HepG2 (cell line): ENCODE measurements around the gene VAMP2. TPM values are rescaled to one million over a fixed set of nuclear protein-coding genes. Genes with fewer than 3 reads are reported as not detected.

ENCODE experiments used
- AKAP8 ChIP-seq: sonication (generic); formaldehyde crosslinking; IDR thresholded peaks from 2 replicates; pipeline ENCODE4 v1.5.1; 2020; ENCODE audit warnings: mild to moderate bottlenecking, missing genetic modification reagents
- CAMTA2 ChIP-seq: sonication (generic); formaldehyde crosslinking; IDR thresholded peaks from 2 replicates; pipeline ENCODE4 v1.4.0; 2020; ENCODE audit warnings: mild to moderate bottlenecking, missing genetic modification reagents, borderline replicate concordance
- FOXK1 ChIP-seq: sonication (generic); formaldehyde crosslinking; IDR thresholded peaks from 2 replicates; pipeline ENCODE4 v1.4.0; 2020; ENCODE audit warnings: low read depth, missing genetic modification reagents, borderline replicate concordance
- MIER2 ChIP-seq: IDR thresholded peaks from 2 replicates; pipeline ENCODE4 v1.6.1; 2016; ENCODE audit warnings: missing biosample characterization, missing genetic modification reagents
- PCBP2 ChIP-seq: fragments of 200-400 bp; formaldehyde crosslinking; optimal IDR thresholded peaks from 2 replicates; pipeline ENCODE3; 2018; ENCODE audit warnings: low read length, low read depth; ENCODE audit not compliant: poor library complexity, severe bottlenecking
- RNF2 ChIP-seq: fragments of 450-650 bp; conservative IDR thresholded peaks from 2 replicates; pipeline ENCODE4 v1.6.1; 2016; ENCODE audit warnings: low read depth
- YEATS2 ChIP-seq: sonication (generic); formaldehyde crosslinking; IDR thresholded peaks from 2 replicates; pipeline ENCODE4 v1.4.0; 2020; ENCODE audit warnings: missing genetic modification reagents, borderline replicate concordance
- ZFP82 ChIP-seq: sonication (generic); formaldehyde crosslinking; IDR thresholded peaks from 2 replicates; pipeline ENCODE4 v1.5.1; 2020; ENCODE audit warnings: mild to moderate bottlenecking, missing genetic modification reagents, borderline replicate concordance
- ZFYVE20 ChIP-seq: sonication (generic); formaldehyde crosslinking; IDR thresholded peaks from 2 replicates; pipeline ENCODE4 v1.8.0; 2023; ENCODE audit warnings: low read depth, mild to moderate bottlenecking, moderate library complexity, missing genetic modification reagents, borderline replicate concordance
- ZNF703 ChIP-seq: sonication (generic); formaldehyde crosslinking; IDR thresholded peaks from 2 replicates; pipeline ENCODE4 v1.5.1; 2020; ENCODE audit warnings: missing genetic modification reagents, mild to moderate bottlenecking, moderate library complexity, borderline replicate concordance
- polyA plus RNA-seq, 8 experiments: library from polyadenylated mRNA; depleted of rRNA in 3 of 8; stranded (reverse) in 7 of 8; unstranded in 1 of 8; fragments of >200 nt; fragmentation: Illumina TruSeq in 4 of 8; extraction: Trizol in 4 of 8; gene quantifications; 2 replicates each; pipeline versions ENCODE4 v1.2.1 to v1.2.3, GENCODE V29; 2011 to 2016; ENCODE audit warnings: low read depth in 4 of 8, missing spikeins in 1 of 8, mixed read lengths in 1 of 8; ENCODE audit not compliant: insufficient read depth in 1 of 8
- total RNA-seq, 5 experiments: library from RNA; depleted of rRNA; stranded (reverse); fragments of >200 nt; fragmentation: Illumina TruSeq; extraction: Trizol; gene quantifications; 2 replicates each; pipeline ENCODE4 v1.2.3, GENCODE V29; 2016; ENCODE audit warnings: low read depth in 1 of 5
- TF ChIP-seq, protein P1 (sequence below): IDR thresholded peaks from 2 replicates; pipeline ENCODE4 v1.6.1; 2012; ENCODE audit warnings: low read depth, low read length, improper control_type of control experiment
- TF ChIP-seq, protein P2 (sequence below): IDR thresholded peaks from 2 replicates; pipeline ENCODE4 v1.6.1; 2016; ENCODE audit warnings: low read depth, missing genetic modification reagents, missing compliant biosample characterization
- TF ChIP-seq, protein P3 (sequence below): sonication (generic); formaldehyde crosslinking; IDR thresholded peaks from 2 replicates; pipeline ENCODE4 v1.5.0; 2020; ENCODE audit warnings: mild to moderate bottlenecking, missing genetic modification reagents, moderate library complexity
- TF ChIP-seq, protein P4 (sequence below): sonication (generic); formaldehyde crosslinking; IDR thresholded peaks from 2 replicates; pipeline ENCODE4; 2020; ENCODE audit warnings: missing genetic modification reagents, mild to moderate bottlenecking, borderline replicate concordance

The VAMP2 gene
- total and polyA plus RNA-seq, 2 of the 13 experiments (the other 11 are each of a cell fraction or from before 2014, with no cell fraction given) = 3.9 to 17.2 TPM

DNA sequence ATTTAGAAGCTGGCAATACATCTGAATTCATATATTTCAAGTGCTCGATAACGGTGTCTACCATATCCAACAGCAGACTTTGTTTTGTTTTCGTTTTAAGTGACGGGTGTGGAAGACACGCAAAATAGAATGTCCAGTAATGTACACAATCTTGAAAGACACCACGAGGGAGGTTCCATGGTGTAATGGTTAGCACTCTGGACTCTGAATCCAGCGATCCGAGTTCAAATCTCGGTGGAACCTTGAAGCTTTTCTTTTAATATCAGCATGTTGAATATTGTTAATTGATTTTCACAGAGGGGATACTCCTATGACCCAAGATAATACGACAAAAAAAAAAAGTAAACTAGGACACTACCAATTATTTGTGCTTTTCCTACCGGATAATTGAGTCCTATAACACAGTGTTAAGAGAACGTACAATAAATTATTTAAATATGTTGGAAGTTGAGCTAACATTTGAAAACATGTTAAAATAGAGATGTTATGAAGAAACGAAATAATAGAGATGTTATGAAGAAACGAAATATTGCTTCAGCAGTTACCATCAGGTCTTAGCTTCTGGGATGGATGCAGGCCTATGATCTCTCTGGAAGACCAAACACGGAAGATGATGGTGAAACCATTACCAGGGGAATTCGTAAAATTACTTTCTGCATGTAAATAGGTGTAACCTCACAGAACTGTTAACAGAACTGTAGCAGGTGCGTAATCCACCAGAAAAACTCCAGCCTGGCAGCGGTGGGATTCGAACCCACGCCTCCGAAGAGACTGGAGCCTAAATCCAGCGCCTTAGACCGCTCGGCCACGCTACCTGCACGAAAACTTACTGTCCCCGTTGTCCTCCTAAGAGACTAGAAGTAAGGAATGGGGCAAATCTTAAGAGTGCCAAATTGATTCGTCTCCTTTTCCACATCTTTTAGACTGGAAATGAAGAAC is 42.9 kb downstream of the VAMP2 start (continued):
- TF ChIP-seq, protein P1, sequence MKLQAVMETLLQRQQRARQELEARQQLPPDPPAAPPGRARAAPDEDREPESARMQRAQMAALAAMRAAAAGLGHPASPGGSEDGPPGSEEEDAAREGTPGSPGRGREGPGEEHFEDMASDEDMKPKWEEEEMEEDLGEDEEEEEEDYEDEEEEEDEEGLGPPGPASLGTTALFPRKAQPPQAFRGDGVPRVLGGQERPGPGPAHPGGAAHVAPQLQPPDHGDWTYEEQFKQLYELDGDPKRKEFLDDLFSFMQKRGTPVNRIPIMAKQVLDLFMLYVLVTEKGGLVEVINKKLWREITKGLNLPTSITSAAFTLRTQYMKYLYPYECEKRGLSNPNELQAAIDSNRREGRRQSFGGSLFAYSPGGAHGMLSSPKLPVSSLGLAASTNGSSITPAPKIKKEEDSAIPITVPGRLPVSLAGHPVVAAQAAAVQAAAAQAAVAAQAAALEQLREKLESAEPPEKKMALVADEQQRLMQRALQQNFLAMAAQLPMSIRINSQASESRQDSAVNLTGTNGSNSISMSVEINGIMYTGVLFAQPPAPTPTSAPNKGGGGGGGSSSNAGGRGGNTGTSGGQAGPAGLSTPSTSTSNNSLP = peak; percentile 74
- no peak for TF ChIP-seq ZNF703
- TF ChIP-seq, protein P2, sequence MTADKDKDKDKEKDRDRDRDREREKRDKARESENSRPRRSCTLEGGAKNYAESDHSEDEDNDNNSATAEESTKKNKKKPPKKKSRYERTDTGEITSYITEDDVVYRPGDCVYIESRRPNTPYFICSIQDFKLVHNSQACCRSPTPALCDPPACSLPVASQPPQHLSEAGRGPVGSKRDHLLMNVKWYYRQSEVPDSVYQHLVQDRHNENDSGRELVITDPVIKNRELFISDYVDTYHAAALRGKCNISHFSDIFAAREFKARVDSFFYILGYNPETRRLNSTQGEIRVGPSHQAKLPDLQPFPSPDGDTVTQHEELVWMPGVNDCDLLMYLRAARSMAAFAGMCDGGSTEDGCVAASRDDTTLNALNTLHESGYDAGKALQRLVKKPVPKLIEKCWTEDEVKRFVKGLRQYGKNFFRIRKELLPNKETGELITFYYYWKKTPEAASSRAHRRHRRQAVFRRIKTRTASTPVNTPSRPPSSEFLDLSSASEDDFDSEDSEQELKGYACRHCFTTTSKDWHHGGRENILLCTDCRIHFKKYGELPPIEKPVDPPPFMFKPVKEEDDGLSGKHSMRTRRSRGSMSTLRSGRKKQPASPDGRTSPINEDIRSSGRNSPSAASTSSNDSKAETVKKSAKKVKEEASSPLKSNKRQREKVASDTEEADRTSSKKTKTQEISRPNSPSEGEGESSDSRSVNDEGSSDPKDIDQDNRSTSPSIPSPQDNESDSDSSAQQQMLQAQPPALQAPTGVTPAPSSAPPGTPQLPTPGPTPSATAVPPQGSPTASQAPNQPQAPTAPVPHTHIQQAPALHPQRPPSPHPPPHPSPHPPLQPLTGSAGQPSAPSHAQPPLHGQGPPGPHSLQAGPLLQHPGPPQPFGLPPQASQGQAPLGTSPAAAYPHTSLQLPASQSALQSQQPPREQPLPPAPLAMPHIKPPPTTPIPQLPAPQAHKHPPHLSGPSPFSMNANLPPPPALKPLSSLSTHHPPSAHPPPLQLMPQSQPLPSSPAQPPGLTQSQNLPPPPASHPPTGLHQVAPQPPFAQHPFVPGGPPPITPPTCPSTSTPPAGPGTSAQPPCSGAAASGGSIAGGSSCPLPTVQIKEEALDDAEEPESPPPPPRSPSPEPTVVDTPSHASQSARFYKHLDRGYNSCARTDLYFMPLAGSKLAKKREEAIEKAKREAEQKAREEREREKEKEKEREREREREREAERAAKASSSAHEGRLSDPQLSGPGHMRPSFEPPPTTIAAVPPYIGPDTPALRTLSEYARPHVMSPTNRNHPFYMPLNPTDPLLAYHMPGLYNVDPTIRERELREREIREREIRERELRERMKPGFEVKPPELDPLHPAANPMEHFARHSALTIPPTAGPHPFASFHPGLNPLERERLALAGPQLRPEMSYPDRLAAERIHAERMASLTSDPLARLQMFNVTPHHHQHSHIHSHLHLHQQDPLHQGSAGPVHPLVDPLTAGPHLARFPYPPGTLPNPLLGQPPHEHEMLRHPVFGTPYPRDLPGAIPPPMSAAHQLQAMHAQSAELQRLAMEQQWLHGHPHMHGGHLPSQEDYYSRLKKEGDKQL (CRISPR knock-in tag) = no peak
- no peak for TF ChIP-seq MIER2
- no peak for TF ChIP-seq RNF2
- no peak for TF ChIP-seq ZFYVE20 (CRISPR knock-in tag)
- TF ChIP-seq, protein P3, sequence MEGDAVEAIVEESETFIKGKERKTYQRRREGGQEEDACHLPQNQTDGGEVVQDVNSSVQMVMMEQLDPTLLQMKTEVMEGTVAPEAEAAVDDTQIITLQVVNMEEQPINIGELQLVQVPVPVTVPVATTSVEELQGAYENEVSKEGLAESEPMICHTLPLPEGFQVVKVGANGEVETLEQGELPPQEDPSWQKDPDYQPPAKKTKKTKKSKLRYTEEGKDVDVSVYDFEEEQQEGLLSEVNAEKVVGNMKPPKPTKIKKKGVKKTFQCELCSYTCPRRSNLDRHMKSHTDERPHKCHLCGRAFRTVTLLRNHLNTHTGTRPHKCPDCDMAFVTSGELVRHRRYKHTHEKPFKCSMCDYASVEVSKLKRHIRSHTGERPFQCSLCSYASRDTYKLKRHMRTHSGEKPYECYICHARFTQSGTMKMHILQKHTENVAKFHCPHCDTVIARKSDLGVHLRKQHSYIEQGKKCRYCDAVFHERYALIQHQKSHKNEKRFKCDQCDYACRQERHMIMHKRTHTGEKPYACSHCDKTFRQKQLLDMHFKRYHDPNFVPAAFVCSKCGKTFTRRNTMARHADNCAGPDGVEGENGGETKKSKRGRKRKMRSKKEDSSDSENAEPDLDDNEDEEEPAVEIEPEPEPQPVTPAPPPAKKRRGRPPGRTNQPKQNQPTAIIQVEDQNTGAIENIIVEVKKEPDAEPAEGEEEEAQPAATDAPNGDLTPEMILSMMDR (CRISPR knock-in tag) = peak; percentile 20; the same call in 1 of the 2 replicates
- TF ChIP-seq AKAP8 = no peak
- 0 out of 2 replicates have a peak, but pooled peaks have one; percentile 13 for TF ChIP-seq YEATS2 (CRISPR knock-in tag)
- TF ChIP-seq, protein P4, sequence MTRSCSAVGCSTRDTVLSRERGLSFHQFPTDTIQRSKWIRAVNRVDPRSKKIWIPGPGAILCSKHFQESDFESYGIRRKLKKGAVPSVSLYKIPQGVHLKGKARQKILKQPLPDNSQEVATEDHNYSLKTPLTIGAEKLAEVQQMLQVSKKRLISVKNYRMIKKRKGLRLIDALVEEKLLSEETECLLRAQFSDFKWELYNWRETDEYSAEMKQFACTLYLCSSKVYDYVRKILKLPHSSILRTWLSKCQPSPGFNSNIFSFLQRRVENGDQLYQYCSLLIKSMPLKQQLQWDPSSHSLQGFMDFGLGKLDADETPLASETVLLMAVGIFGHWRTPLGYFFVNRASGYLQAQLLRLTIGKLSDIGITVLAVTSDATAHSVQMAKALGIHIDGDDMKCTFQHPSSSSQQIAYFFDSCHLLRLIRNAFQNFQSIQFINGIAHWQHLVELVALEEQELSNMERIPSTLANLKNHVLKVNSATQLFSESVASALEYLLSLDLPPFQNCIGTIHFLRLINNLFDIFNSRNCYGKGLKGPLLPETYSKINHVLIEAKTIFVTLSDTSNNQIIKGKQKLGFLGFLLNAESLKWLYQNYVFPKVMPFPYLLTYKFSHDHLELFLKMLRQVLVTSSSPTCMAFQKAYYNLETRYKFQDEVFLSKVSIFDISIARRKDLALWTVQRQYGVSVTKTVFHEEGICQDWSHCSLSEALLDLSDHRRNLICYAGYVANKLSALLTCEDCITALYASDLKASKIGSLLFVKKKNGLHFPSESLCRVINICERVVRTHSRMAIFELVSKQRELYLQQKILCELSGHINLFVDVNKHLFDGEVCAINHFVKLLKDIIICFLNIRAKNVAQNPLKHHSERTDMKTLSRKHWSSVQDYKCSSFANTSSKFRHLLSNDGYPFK (CRISPR knock-in tag) = 0 out of 2 replicates have a peak, but pooled peaks have one; percentile 37
- TF ChIP-seq CAMTA2 (CRISPR knock-in tag) = no peak
- TF ChIP-seq PCBP2 = no peak
- TF ChIP-seq FOXK1 = peak; percentile 72; the same call in 1 of the 2 replicates
- TF ChIP-seq ZFP82 = 0 out of 2 replicates have a peak, but pooled peaks have one; percentile 44
